Measurements from ENCODE around the gene PKHD1.

Gene PKHD1, protein sequence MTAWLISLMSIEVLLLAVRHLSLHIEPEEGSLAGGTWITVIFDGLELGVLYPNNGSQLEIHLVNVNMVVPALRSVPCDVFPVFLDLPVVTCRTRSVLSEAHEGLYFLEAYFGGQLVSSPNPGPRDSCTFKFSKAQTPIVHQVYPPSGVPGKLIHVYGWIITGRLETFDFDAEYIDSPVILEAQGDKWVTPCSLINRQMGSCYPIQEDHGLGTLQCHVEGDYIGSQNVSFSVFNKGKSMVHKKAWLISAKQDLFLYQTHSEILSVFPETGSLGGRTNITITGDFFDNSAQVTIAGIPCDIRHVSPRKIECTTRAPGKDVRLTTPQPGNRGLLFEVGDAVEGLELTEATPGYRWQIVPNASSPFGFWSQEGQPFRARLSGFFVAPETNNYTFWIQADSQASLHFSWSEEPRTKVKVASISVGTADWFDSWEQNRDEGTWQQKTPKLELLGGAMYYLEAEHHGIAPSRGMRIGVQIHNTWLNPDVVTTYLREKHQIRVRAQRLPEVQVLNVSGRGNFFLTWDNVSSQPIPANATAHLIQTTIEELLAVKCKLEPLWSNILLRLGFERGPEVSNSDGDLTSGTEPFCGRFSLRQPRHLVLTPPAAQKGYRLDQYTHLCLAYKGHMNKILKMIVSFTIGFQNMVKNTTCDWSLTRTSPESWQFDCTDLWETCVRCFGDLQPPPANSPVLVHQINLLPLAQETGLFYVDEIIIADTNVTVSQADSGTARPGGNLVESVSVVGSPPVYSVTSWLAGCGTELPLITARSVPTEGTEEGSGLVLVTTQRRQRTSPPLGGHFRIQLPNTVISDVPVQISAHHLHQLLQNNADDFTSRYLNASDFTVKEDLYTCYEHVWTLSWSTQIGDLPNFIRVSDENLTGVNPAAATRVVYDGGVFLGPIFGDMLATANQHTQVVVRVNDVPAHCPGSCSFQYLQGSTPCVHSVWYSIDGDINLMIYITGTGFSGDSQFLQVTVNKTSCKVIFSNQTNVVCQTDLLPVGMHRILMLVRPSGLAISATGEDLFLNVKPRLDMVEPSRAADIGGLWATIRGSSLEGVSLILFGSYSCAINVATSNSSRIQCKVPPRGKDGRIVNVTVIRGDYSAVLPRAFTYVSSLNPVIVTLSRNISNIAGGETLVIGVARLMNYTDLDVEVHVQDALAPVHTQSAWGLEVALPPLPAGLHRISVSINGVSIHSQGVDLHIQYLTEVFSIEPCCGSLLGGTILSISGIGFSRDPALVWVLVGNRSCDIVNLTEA (N-terminal part only)

GRCh38 chr6:52087498-52087999 is at the start of gene PKHD1:
TSS of gene PKHD1 (minus strand) at chr6:52087613. CDS start at chr6:52084933, 2,680 bp downstream.
- TF ChIP-seq, protein P1, sequence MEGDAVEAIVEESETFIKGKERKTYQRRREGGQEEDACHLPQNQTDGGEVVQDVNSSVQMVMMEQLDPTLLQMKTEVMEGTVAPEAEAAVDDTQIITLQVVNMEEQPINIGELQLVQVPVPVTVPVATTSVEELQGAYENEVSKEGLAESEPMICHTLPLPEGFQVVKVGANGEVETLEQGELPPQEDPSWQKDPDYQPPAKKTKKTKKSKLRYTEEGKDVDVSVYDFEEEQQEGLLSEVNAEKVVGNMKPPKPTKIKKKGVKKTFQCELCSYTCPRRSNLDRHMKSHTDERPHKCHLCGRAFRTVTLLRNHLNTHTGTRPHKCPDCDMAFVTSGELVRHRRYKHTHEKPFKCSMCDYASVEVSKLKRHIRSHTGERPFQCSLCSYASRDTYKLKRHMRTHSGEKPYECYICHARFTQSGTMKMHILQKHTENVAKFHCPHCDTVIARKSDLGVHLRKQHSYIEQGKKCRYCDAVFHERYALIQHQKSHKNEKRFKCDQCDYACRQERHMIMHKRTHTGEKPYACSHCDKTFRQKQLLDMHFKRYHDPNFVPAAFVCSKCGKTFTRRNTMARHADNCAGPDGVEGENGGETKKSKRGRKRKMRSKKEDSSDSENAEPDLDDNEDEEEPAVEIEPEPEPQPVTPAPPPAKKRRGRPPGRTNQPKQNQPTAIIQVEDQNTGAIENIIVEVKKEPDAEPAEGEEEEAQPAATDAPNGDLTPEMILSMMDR (conservative IDR thresholded peaks at IDR 0.05; ENCODE audit: low read depth, low read length), result peak; percentile 54
- no peak for DNase-seq (ENCODE audit: low read depth)
- H3K4me3 ChIP-seq (ENCODE audit: low read length), result no peak within 1 kb of the TSS

DNA sequence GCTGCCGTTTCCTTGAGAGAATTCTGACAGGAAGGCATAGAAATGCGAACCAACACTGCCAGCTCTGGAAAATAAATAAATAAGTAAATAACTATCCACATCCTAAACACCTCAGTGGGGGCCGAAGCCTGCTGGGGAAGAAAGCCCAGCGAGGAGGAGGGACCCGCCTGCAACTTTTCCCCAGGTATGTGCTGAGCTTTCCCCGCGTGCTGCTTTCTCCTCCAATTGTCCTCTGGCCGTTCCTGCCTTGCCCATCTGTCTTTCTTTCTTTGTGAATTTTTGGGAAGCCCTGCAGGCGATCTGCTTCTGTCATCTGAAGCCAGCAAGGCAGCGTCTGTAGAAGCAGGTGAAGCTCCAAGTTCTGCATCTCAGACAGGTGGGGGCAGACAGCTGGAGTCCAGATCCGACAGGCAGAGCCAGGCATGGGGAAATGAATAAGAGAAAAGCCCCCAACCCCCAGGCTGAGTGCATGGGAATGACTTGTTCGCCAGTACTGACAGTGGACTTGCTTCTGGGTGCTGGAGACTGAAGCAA is 49.6 kb upstream of the PKHD1 start:
- DNase-seq (ENCODE audit: low read depth), result no peak
- H3K4me3 ChIP-seq (ENCODE audit: low read length), result no peak overlapping the region
- TF ChIP-seq, protein P1 (conservative IDR thresholded peaks at IDR 0.05; ENCODE audit: low read depth, low read length), result no peak

DNA sequence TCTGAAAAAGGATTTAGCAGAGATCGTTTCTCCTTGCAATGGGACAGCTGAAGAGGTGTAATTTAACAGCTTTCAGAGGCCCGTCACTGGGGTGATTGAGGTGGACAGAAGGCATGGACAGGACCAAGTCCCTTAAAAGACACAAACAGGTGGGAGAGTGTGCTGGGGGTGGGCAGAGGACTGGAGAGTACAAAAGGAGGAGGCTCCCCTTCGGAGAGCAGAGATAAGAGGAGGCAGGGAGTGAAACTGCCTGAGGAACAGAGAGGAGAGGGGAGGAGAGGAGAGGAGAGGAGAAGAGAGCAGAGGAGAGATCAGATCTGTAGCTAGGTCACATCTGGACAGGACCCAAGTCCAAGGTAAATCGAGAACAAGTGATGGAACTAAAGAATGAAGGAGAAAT is 48.6 kb upstream of the PKHD1 start:
- H3K4me3 ChIP-seq (ENCODE audit: low read length), result no peak overlapping the region
- TF ChIP-seq, protein P1 (conservative IDR thresholded peaks at IDR 0.05; ENCODE audit: low read depth, low read length), result no peak
- no peak for DNase-seq (ENCODE audit: low read depth)

DNA sequence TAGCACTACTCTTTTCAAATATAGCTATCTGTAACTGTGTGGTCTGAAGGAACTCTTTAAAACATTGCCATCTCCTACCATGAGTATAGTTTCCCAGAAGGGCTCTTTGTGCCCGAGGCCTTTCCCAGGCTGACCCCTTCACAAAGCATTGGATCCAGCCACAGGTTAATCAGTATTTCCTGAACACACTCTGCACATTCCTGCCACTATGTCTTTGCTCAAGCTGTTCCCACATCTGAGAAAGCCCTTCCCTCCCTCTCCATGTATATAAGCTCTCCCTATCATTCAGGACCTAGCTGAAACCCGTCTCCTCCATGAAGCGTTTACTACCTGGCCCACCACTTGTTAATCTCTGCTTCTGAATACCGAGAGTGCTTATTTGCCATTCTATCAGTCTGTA is 47.8 kb upstream of the PKHD1 start:
- no peak overlapping the region for H3K4me3 ChIP-seq (ENCODE audit: low read length)
- DNase-seq (ENCODE audit: low read depth), result no peak
- TF ChIP-seq, protein P1 (conservative IDR thresholded peaks at IDR 0.05; ENCODE audit: low read depth, low read length), result no peak

DNA sequence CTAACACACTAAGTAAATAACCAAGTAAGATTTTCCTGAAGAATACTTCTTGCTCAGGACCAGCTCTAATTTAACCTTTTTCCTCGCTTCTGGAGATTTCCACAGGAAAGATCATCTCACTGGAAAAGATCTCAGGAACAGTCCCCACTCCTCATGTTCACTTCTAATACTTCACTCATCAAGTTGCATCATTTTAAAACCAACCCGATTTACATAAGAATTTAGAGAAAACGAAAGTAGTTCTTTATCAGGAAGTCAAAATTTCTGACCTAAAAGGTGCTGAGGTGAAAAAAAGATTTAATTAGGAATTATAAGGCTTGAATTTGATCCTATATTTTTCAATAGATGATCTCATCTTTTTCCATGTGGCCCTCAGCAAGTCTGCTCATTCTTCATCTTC is 46.6 kb upstream of the PKHD1 start:
- no peak for DNase-seq (ENCODE audit: low read depth)
- TF ChIP-seq, protein P1 (conservative IDR thresholded peaks at IDR 0.05; ENCODE audit: low read depth, low read length), result no peak

DNA sequence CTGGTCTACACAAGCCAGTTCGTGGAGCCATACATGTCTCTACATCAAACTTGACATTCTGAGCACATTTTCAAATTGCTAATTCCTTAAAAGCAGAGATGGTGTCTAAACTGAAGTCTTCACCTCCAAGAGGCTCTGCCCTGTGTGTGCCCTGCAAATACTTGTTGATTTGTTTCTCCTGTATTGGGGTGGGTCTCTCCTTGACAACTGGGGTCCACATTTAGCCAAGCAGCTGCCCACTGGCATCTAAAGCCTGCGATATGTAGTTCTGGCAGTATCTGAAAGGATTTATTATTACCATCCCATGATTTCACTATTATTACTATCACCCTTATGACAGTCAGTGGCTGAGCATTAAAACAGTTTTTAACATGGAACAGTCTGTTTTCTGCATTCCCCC is 45.9 kb upstream of the PKHD1 start:
- DNase-seq (ENCODE audit: low read depth), result no peak
- no peak overlapping the region for H3K4me3 ChIP-seq (ENCODE audit: low read length)
- TF ChIP-seq, protein P1 (conservative IDR thresholded peaks at IDR 0.05; ENCODE audit: low read depth, low read length), result no peak

More for the DNA sequence above, 46.6 kb upstream of the PKHD1 start:
- no peak overlapping the region for H3K4me3 ChIP-seq (ENCODE audit: low read length)

Data from retinal pigment epithelial cell (primary cell).